OCI-LY1 (cell line): Measurements from ENCODE around the gene RYR1.

Experiments
- EZH2 ChIP-seq: fragments of 200-600 bp; sonication (generic), shearing (Covaris generic); IDR thresholded peaks from 2 replicates; pipeline ENCODE4 v1.8.0; 2017; ENCODE audit warnings: borderline replicate concordance, mixed run types, mild to moderate bottlenecking, antibody characterized with exemption, low read length, moderate library complexity, mixed read lengths
- TF ChIP-seq, protein P1 (sequence below): fragments of 200-600 bp; sonication (generic), shearing (Covaris generic); IDR thresholded peaks from 2 replicates; pipeline ENCODE4 v1.5.1; 2017; ENCODE audit warnings: mild to moderate bottlenecking, antibody characterized with exemption, low read length, moderate library complexity, mixed read lengths

DNA sequence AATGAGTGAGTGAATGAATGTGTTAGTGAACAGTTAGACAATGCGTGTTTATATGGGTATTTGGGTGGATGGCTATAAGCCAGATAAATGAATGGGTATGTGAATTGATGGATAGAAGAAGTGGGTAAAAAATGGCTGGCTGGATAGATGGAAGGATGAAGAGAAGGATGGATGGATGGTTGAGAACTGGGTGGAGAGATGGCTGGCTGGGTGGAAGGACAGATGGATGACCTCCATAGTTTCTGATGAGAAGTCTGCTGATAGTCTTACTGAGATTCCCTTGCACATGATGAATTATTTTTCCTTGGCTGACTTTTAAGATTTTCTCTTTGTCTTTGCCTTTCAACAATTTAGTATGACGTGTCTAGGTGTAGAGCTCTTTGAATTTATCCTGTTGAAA, 57.4 kb downstream of the RYR1 start:
- TF ChIP-seq, protein P1, sequence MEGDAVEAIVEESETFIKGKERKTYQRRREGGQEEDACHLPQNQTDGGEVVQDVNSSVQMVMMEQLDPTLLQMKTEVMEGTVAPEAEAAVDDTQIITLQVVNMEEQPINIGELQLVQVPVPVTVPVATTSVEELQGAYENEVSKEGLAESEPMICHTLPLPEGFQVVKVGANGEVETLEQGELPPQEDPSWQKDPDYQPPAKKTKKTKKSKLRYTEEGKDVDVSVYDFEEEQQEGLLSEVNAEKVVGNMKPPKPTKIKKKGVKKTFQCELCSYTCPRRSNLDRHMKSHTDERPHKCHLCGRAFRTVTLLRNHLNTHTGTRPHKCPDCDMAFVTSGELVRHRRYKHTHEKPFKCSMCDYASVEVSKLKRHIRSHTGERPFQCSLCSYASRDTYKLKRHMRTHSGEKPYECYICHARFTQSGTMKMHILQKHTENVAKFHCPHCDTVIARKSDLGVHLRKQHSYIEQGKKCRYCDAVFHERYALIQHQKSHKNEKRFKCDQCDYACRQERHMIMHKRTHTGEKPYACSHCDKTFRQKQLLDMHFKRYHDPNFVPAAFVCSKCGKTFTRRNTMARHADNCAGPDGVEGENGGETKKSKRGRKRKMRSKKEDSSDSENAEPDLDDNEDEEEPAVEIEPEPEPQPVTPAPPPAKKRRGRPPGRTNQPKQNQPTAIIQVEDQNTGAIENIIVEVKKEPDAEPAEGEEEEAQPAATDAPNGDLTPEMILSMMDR, result no peak
- no peak for TF ChIP-seq EZH2
